ENCODE data around the gene POFUT2.

DNA sequence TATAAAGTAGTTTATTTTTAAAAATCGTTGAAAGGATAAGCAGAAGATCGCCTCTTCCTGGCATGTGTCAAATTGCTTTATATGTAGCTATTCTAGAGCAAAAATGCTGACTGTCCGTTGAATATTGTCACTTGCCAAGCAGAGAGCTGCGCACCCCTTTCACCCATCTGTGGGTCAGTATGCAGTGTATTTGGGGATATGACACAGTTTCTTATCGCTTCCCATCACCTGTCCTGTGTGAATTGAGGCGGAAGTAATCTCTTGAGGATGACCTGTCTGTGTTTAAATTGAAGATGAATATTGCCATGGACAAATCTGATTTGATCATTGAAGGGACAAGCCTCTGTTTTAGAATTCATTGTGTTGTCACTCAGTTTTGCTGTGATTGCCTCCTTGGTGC lies 52.2 kb downstream of the POFUT2 start:
- TF ChIP-seq POLR2A (IDR thresholded peaks at IDR 0.05) = no peak
- no peak for TF ChIP-seq CTCF (IDR thresholded peaks at IDR 0.05)
- no peak for TF ChIP-seq POLR2AphosphoS5 (IDR thresholded peaks at IDR 0.05)
